MCF 10A (cell line): Measurements from ENCODE around the gene BSG. TPM values are rescaled to one million over a fixed set of nuclear protein-coding genes. Genes with fewer than 3 reads are reported as not detected.

ENCODE experiments used
- BruUV-seq: library from RNA; stranded (reverse); fragments of 400-500 nt; replicated peaks from 2 replicates; lab custom pipeline; 2021; lab: Mats Ljungman, UMichigan
- CTCF ChIA-PET: fragments of 300-600 bp; sonication (Branson Sonifier 250); formaldehyde crosslinking; extraction: SDS; loops from one replicate; lab custom pipeline; 2021; ENCODE audit warnings: antibody characterized with exemption, inconsistent platforms; lab: Yijun Ruan, JAX
- POLR2A ChIA-PET: fragments of 300-600, 350-650 bp; sonication (Branson Sonifier 250); formaldehyde crosslinking; extraction: SDS; loops from one replicate; lab custom pipeline; 2020; ENCODE audit warnings: antibody characterized with exemption, inconsistent platforms; lab: Yijun Ruan, JAX
- DNase-seq: peaks from one replicate; pipeline ENCODE4 v3.0.0-alpha.2; 2018; ENCODE audit not compliant: unreplicated experiment
- H3K27ac Mint-ChIP-seq: one replicate; pipeline ENCODE4 v1.8.0; 2022; ENCODE audit warnings: mild to moderate bottlenecking, low read depth, mixed read lengths; ENCODE audit not compliant: unreplicated experiment
- H3K27me3 Mint-ChIP-seq: one replicate; pipeline ENCODE4 v1.8.0; 2022; ENCODE audit warnings: mixed read lengths; ENCODE audit not compliant: insufficient read depth, unreplicated experiment
- H3K36me3 Mint-ChIP-seq: one replicate; pipeline ENCODE4 v1.8.0; 2022; ENCODE audit warnings: mild to moderate bottlenecking, moderate library complexity, mixed read lengths; ENCODE audit not compliant: insufficient read depth, unreplicated experiment
- H3K4me1 Mint-ChIP-seq: one replicate; pipeline ENCODE4 v1.8.0; 2022; ENCODE audit warnings: mixed read lengths; ENCODE audit not compliant: insufficient read depth, unreplicated experiment
- H3K4me3 Mint-ChIP-seq: one replicate; pipeline ENCODE4 v1.8.0; 2022; ENCODE audit warnings: mild to moderate bottlenecking, moderate library complexity, mixed read lengths; ENCODE audit not compliant: unreplicated experiment
- H3K9me3 Mint-ChIP-seq: one replicate; pipeline ENCODE4 v1.8.0; 2022; ENCODE audit warnings: mixed read lengths; ENCODE audit not compliant: unreplicated experiment
- CTCF ChIP-seq: fragments of 200-600 bp; IDR thresholded peaks from one replicate; pipeline ENCODE4 v1.8.0; 2022; ENCODE audit warnings: antibody characterized with exemption, mild to moderate bottlenecking; ENCODE audit not compliant: unreplicated experiment
- intact Hi-C: fragments of 100-400 bp; cut with micrococcal nuclease; formaldehyde crosslinking; loops from 2 replicates; pipeline ENCODE4 v1.14.1; 2022
- total RNA-seq: library from RNA; stranded (reverse); gene quantifications from 2 replicates; pipeline ENCODE4 v1.2.3, GENCODE V29; 2022

BSG gene
- total RNA-seq, 1 experiment from 2014 or later = 557 TPM

GRCh38 chr19:591099-591958 is 18.9 kb downstream of the BSG start:
- intact Hi-C loops = no loop called here
- Mint-ChIP-seq H3K36me3 (no peaks in the 10 kb centered on the region), H3K9me3 (no peaks in the 10 kb centered on the region), H3K27me3 (no peaks in the 10 kb centered on the region), H3K4me3 (peak overlapping the region; percentile 54), H3K4me1 (no peaks in the 10 kb centered on the region), H3K27ac (no peak overlapping the region)
- ChIA-PET POLR2A (no interaction called here), CTCF (no interaction called here)
- peak; percentile 50 for DNase-seq
- no peak for TF ChIP-seq CTCF
- BruUV-seq = no TSS peak

GRCh38 chr19:592101-592500 is 19.7 kb downstream of the BSG start:
- POLR2A ChIA-PET = no interaction called here
- H3K9me3 Mint-ChIP-seq = no peaks in the 10 kb centered on the region
- H3K36me3 Mint-ChIP-seq = no peaks in the 10 kb centered on the region
- H3K27me3 Mint-ChIP-seq = no peaks in the 10 kb centered on the region
- TF ChIP-seq CTCF = no peak
- H3K4me3 Mint-ChIP-seq = no peak overlapping the region
- H3K27ac Mint-ChIP-seq = no peak overlapping the region
- no peak for DNase-seq
- BruUV-seq = no TSS peak
- CTCF ChIA-PET = no interaction called here
- intact Hi-C loops = no loop called here
- H3K4me1 Mint-ChIP-seq = no peaks in the 10 kb centered on the region

- POLR2A ChIA-PET = interaction anchor here (0.7 kb wide), 1 partner anchor 21 kb away, joined by 3 read pairs; no protein-coding TSS in a partner anchor
These were observed 20.7 kb downstream of the BSG start for GRCh38 chr19:593055-593454.

GRCh38 chr19:593505-593904 is 21.1 kb downstream of the BSG start:
- Mint-ChIP-seq H3K27me3 (no peaks in the 10 kb centered on the region), H3K4me3 (no peak overlapping the region), H3K36me3 (no peaks in the 10 kb centered on the region), H3K4me1 (no peaks in the 10 kb centered on the region), H3K27ac (no peak overlapping the region), H3K9me3 (no peaks in the 10 kb centered on the region)
- no TSS peak for BruUV-seq
- DNase-seq = no peak
- intact Hi-C loops = no loop called here
- TF ChIP-seq CTCF = no peak
- ChIA-PET CTCF (no interaction called here), POLR2A (no interaction called here)

More at GRCh38 chr19:593055-593454, 20.7 kb downstream of the BSG start:
- Mint-ChIP-seq H3K27me3 (no peaks in the 10 kb centered on the region), H3K27ac (no peak overlapping the region), H3K36me3 (no peaks in the 10 kb centered on the region), H3K4me1 (no peaks in the 10 kb centered on the region), H3K4me3 (no peak overlapping the region), H3K9me3 (no peaks in the 10 kb centered on the region)
- CTCF ChIA-PET = no interaction called here
- no TSS peak for BruUV-seq
- TF ChIP-seq CTCF = no peak
- intact Hi-C loops = no loop called here
- no peak for DNase-seq
